GM23248 (cell line): ENCODE results near the gene ELFN1. TPM values are rescaled to one million over a fixed set of nuclear protein-coding genes. Genes with fewer than 3 reads are reported as not detected.

Experiments used
- DNase-seq: peaks from one replicate; pipeline ENCODE4 v3.0.0-alpha.2; 2015
- H2AFZ ChIP-seq: fragments of 200-600 bp; sonication (generic); 2 replicates; pipeline ENCODE4 v1.6.1; 2016; ENCODE audit warnings: antibody characterized with exemption
- H3F3A ChIP-seq: fragments of 200-600 bp; sonication (generic); 2 replicates; pipeline ENCODE4 v1.6.1; 2016; ENCODE audit warnings: mild to moderate bottlenecking, antibody characterized with exemption, mixed run types; ENCODE audit not compliant: insufficient read depth
- H3K27ac ChIP-seq: fragments of 200-600 bp; sonication (generic); 2 replicates; pipeline ENCODE4 v1.5.1; 2016; ENCODE audit warnings: mild to moderate bottlenecking
- H3K27me3 ChIP-seq: fragments of 200-600 bp; sonication (generic); replicated peaks from 2 replicates; pipeline ENCODE4 v1.6.1; 2016; ENCODE audit warnings: mild to moderate bottlenecking; ENCODE audit not compliant: insufficient read depth
- H3K36me3 ChIP-seq: fragments of 200-600 bp; sonication (generic); 2 replicates; pipeline ENCODE4 v1.6.1; 2016; ENCODE audit warnings: low read depth, mild to moderate bottlenecking
- H3K4me1 ChIP-seq: fragments of 200-600 bp; sonication (generic); 2 replicates; pipeline ENCODE4 v1.6.1; 2016; ENCODE audit warnings: mild to moderate bottlenecking; ENCODE audit not compliant: insufficient read depth
- H3K4me2 ChIP-seq: fragments of 200-600 bp; sonication (generic); one replicate; pipeline ENCODE4 v1.6.1; 2016; ENCODE audit warnings: mild to moderate bottlenecking; ENCODE audit not compliant: unreplicated experiment
- H3K4me3 ChIP-seq: fragments of 200-600 bp; sonication (generic); 2 replicates; pipeline ENCODE4 v1.5.1; 2016; ENCODE audit warnings: mild to moderate bottlenecking
- H3K79me2 ChIP-seq: fragments of 200-600 bp; sonication (generic); 2 replicates; pipeline ENCODE4 v1.6.1; 2016; ENCODE audit warnings: mild to moderate bottlenecking; ENCODE audit not compliant: insufficient read depth
- H3K9ac ChIP-seq: fragments of 200-600 bp; sonication (generic); 2 replicates; pipeline ENCODE4 v1.6.1; 2016; ENCODE audit warnings: mild to moderate bottlenecking
- H3K9me2 ChIP-seq: fragments of 200-600 bp; sonication (generic); 2 replicates; pipeline ENCODE4 v1.6.1; 2016; ENCODE audit warnings: mixed run types, mild to moderate bottlenecking, moderate library complexity; ENCODE audit not compliant: insufficient read depth
- H3K9me3 ChIP-seq: fragments of 200-600 bp; sonication (generic); one replicate; pipeline ENCODE4 v1.6.1; 2017; ENCODE audit warnings: low read depth
- H4K20me1 ChIP-seq: fragments of 200-600 bp; sonication (generic); 2 replicates; pipeline ENCODE4 v1.6.0; 2016; ENCODE audit not compliant: insufficient read depth
- EZH2 ChIP-seq: fragments of 200-600 bp; sonication (generic); IDR thresholded peaks from 2 replicates; pipeline ENCODE4 v1.6.1; 2018; ENCODE audit warnings: antibody characterized with exemption, mild to moderate bottlenecking; ENCODE audit not compliant: insufficient read depth, poor library complexity, severe bottlenecking
- EZH2phosphoT487 ChIP-seq: fragments of 200-600 bp; sonication (generic); IDR thresholded peaks from 2 replicates; pipeline ENCODE4 v1.6.1; 2018; ENCODE audit warnings: antibody characterized with exemption, moderate library complexity, mild to moderate bottlenecking, low read depth; ENCODE audit not compliant: insufficient read depth
- WGBS, 2 experiments: methylation state at CpG; one replicate each; pipeline ENCODE4 v1.1.6; 2015 to 2017; ENCODE audit warnings: low lambda C conversion rate in 2 of 2, low coverage in 1 of 2; ENCODE audit errors: missing lambda C conversion rate in 2 of 2; 5-methylcytosine and 5-hydroxymethylcytosine counted together
- in situ Hi-C: fragments of 300-500 bp; cut with MboI; formaldehyde crosslinking; loops from 2 replicates; pipeline ENCODE4 v1.15.0; 2020
- polyA plus RNA-seq: library from polyadenylated mRNA; unstranded; fragments of >200 nt; fragmentation: Nextera tagmentation; extraction: Ambion mirVana; gene quantifications from 2 replicates; pipeline ENCODE4 v1.2.1, GENCODE V29; 2016
- total RNA-seq: library from RNA; depleted of rRNA; stranded (reverse); fragments of >200 nt; shearing (Covaris generic); gene quantifications from 2 replicates; pipeline ENCODE4 v1.2.3, GENCODE V29; 2014

The ELFN1 gene
- total and polyA plus RNA-seq, 2 experiments from 2014 or later, result 0.13 to 6.2 TPM

GRCh38 chr7:1700086-1700485 is 30.0 kb downstream of the ELFN1 start:
- WGBS, 2 experiments, result 83 to 84% methylated on average over 11 of the region's 11 CpGs
- Histone ChIP-seq H3K4me2 (no peak overlapping the region), H3K9ac (no peak overlapping the region), H3K9me2 (no peaks in the 10 kb centered on the region), H3F3A (no peaks in the 10 kb centered on the region; the same call in 1 of the 2 replicates), H3K36me3 (no peaks in the 10 kb centered on the region), H3K27me3 (no peaks in the 10 kb centered on the region), H3K9me3 (no peaks in the 10 kb centered on the region), H4K20me1 (no peaks in the 10 kb centered on the region), H3K79me2 (no peaks in the 10 kb centered on the region), H3K27ac (no peak overlapping the region), H3K4me3 (no peak overlapping the region), H3K4me1 (no peaks in the 10 kb centered on the region), H2AFZ (no peak overlapping the region)
- DNase-seq, result no peak
- TF ChIP-seq EZH2 (no peak), EZH2phosphoT487 (no peak)
- in situ Hi-C loops, result no loop called here

- 77 to 78% methylated on average over 27 of the region's 27 CpGs for WGBS, 2 experiments
- in situ Hi-C loops, result no loop called here
These were observed 30.7 kb downstream of the ELFN1 start for GRCh38 chr7:1700536-1701333.

DNA sequence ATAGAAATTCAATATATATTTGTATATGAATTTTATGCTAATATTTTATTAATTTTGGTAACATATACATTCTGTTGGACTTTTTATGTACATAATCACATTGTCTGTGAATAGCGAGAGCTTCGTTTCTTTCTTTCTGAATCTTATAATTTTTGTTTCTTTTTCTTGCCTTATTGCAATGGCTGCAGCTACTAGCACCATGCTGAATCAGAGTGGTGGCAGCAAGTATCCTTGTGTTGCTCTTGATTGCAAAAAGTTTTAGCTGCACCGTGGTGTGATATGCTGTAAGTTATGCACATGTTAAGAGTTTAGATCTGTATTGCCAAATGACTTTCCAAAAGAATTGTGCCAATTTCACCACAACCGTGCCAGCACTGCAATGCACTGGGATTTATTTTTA is 32.6 kb downstream of the ELFN1 start:
- Histone ChIP-seq H3K9me2 (no peaks in the 10 kb centered on the region), H3K4me1 (no peaks in the 10 kb centered on the region), H3K9ac (no peak overlapping the region), H2AFZ (no peak overlapping the region), H3K27ac (no peak overlapping the region), H3K9me3 (no peaks in the 10 kb centered on the region), H3K36me3 (no peaks in the 10 kb centered on the region), H4K20me1 (no peaks in the 10 kb centered on the region), H3K4me2 (no peak overlapping the region), H3F3A (no peaks in the 10 kb centered on the region; the same call in 1 of the 2 replicates), H3K4me3 (no peak overlapping the region), H3K27me3 (no peaks in the 10 kb centered on the region), H3K79me2 (no peaks in the 10 kb centered on the region)
- TF ChIP-seq EZH2 (no peak), EZH2phosphoT487 (no peak)
- 77 to 81% methylated on average over 4 of the region's 4 CpGs for WGBS, 2 experiments
- in situ Hi-C loops, result no loop called here
- DNase-seq, result no peak

More at GRCh38 chr7:1700536-1701333, 30.7 kb downstream of the ELFN1 start:
- Histone ChIP-seq H3K4me2 (no peak overlapping the region), H3K4me3 (no peak overlapping the region), H3K4me1 (no peaks in the 10 kb centered on the region), H3K79me2 (no peaks in the 10 kb centered on the region), H2AFZ (no peak overlapping the region), H3K27me3 (no peaks in the 10 kb centered on the region), H3F3A (no peaks in the 10 kb centered on the region; the same call in 1 of the 2 replicates), H3K27ac (no peak overlapping the region), H3K9me3 (no peaks in the 10 kb centered on the region), H4K20me1 (no peaks in the 10 kb centered on the region), H3K9ac (no peak overlapping the region), H3K36me3 (no peaks in the 10 kb centered on the region), H3K9me2 (no peaks in the 10 kb centered on the region)
- TF ChIP-seq EZH2phosphoT487 (no peak), EZH2 (no peak)
- DNase-seq, result no peak

DNA sequence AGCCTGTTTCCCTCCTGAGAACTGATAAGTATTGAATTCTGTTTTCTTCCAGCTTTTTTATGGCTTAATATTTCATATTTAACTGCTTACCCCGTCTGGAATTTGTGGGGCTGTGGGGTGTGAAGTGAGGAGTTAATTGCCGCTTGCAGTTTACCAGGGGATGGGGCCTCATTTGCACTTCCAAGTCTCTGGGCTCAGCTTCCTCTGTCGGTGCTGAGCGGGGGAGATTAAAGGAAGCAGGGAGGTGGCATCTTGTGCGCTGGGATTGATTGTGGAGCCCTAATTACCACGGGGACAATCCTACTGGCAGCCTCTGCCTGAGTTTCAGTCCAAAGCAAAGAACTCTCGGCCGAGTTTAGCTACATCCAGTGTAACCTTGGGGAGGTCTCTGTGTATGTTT is 33.4 kb downstream of the ELFN1 start:
- no peaks in the 10 kb centered on the region for H3K79me2 ChIP-seq
- 42 to 43% methylated on average over 8 of the region's 8 CpGs for WGBS, 2 experiments
- no peak for TF ChIP-seq EZH2phosphoT487
- TF ChIP-seq EZH2, result no peak
- H3K27me3 ChIP-seq, result no peaks in the 10 kb centered on the region
- H2AFZ ChIP-seq, result no peak overlapping the region
- no peak overlapping the region for H3K4me3 ChIP-seq
- no peaks in the 10 kb centered on the region for H3K9me3 ChIP-seq
- no peaks in the 10 kb centered on the region for H3K9me2 ChIP-seq
- H3K4me1 ChIP-seq, result no peaks in the 10 kb centered on the region
- no peak overlapping the region for H3K4me2 ChIP-seq
- H3K36me3 ChIP-seq, result no peaks in the 10 kb centered on the region
- no peaks in the 10 kb centered on the region for H4K20me1 ChIP-seq
- no peak overlapping the region for H3K9ac ChIP-seq
- H3F3A ChIP-seq, result no peaks in the 10 kb centered on the region; the same call in 1 of the 2 replicates
- H3K27ac ChIP-seq, result no peak overlapping the region
- DNase-seq, result no peak
- in situ Hi-C loops, result no loop called here
